DMS 273 (cell line): ENCODE results near the gene IPP.
A peak's percentile ranks its signal among the peaks of the same experiment; 100 is the strongest.
"Not testable (repeated sequence)": the region's sequence is repeated elsewhere in the genome, so short reads cannot be mapped to it uniquely, and the experiment has no call there.

ENCODE experiments used
- DNase-seq: peaks from one replicate; lab custom pipeline; 2025; ENCODE audit not compliant: unreplicated experiment; lab: John Stamatoyannopoulos, UW

IPP gene

GRCh38 chr1:45750298-45751038, at the start of gene IPP:
IPP (minus strand) TSS chr1:45750653; CDS start chr1:45746411, 4,242 bp downstream.
- DNase-seq: peak; percentile 99

GRCh38 chr1:45796946-45797345, 46.5 kb upstream of the IPP start:
- DNase-seq: no peak

GRCh38 chr1:45796381-45796780, 45.9 kb upstream of the IPP start:
- no peak for DNase-seq

GRCh38 chr1:45793942-45794604, 43.6 kb upstream of the IPP start:
- DNase-seq: peak; percentile 18

- DNase-seq: no peak
These were observed 42.3 kb upstream of the IPP start for GRCh38 chr1:45792744-45793143.

- DNase-seq: no peak
These were observed 39.1 kb upstream of the IPP start for GRCh38 chr1:45789601-45790000.

GRCh38 chr1:45787905-45788304, 37.5 kb upstream of the IPP start:
- no peak for DNase-seq

GRCh38 chr1:45785583-45785982, 35.1 kb upstream of the IPP start:
- DNase-seq: no peak

GRCh38 chr1:45775794-45776193, 25.3 kb upstream of the IPP start:
- DNase-seq: peak; percentile 11

GRCh38 chr1:45772971-45773370, 22.5 kb upstream of the IPP start:
- no peak for DNase-seq

- DNase-seq: peak; percentile 77
These were observed 18.9 kb upstream of the IPP start for GRCh38 chr1:45769261-45769932.

GRCh38 chr1:45767035-45767434, 16.6 kb upstream of the IPP start:
- no peak for DNase-seq

GRCh38 chr1:45765999-45766792, 15.7 kb upstream of the IPP start:
- no peak for DNase-seq

- DNase-seq: no peak
These were observed 11.8 kb upstream of the IPP start for GRCh38 chr1:45762291-45762690.

GRCh38 chr1:45755697-45756096, 5.2 kb upstream of the IPP start:
- DNase-seq: no peak

GRCh38 chr1:45753248-45754037, 3.0 kb upstream of the IPP start:
- DNase-seq: peak; percentile 37

GRCh38 chr1:45752441-45753052, 2.1 kb upstream of the IPP start:
- no peak for DNase-seq

- DNase-seq: no peak
These were observed 1.6 kb upstream of the IPP start for GRCh38 chr1:45752014-45752413.

GRCh38 chr1:45751039-45751838, 786 bp upstream of the IPP start:
- not testable (repeated sequence) for DNase-seq
